C1 segment of cervical spinal cord (tissue), 14 donors: ENCODE results near the gene SLC11A1.

Experiments used
- DNase-seq, 14 donors: peaks; one replicate each; lab custom pipeline; 2025; lab: John Stamatoyannopoulos, UW

The SLC11A1 gene

GRCh38 chr2:218432676-218433365 is 50.7 kb downstream of the SLC11A1 start:
- DNase-seq = no peak

DNA sequence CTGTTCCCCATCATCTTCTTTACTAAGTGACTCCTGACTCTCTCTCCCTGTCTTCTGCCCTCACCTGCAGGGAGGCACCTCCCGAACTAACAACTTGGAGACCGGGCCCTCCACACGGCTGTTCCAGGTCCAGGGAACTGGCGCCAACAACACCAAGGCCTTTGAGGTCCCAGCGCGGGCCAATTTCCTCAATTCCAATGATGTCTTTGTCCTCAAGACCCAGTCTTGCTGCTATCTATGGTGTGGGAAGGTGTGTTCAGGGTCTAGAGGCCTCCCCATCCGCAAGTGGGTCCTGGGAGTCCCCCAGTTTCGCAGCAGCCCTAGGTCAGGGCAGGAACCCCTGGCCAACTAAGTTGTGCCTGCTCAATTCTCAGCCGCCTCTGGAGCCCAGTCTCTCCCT is 52.4 kb downstream of the SLC11A1 start:
- DNase-seq = no peak

GRCh38 chr2:218435003-218435982 is 53.2 kb downstream of the SLC11A1 start:
- no peak for DNase-seq

DNA sequence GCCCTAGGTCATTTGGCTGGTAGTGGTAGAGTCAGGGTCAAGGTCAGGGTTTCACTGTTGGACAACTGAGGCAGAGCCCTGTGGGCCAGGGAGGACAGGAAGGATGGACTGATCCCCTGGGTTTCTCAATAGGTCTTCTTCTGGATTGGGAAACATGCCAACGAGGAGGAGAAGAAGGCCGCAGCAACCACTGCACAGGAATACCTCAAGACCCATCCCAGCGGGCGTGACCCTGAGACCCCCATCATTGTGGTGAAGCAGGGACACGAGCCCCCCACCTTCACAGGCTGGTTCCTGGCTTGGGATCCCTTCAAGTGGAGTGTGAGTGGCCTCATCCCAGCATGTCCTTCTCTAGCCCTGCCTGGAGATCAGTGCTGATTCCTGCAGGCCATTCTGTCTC is 54.9 kb downstream of the SLC11A1 start:
- no peak for DNase-seq

GRCh38 chr2:218437969-218438368 is 55.9 kb downstream of the SLC11A1 start:
- no peak for DNase-seq

DNA sequence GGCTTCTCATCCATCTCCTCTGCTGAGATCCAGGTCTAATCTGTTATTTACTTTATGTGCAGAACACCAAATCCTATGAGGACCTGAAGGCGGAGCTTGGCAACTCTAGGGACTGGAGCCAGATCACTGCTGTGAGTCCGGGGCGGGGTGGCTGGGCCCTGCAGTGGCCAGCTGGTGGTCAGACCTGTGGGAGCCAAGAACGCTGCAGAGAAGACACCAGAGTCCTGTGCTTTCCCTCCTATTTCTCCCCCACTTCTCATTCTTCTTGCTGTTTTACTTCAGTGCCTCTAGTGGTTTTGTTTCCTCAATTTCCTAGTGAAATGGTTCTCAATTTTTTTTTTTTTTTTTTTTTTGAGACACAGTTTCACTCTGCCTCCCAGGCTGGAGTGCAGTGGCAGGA is 56.5 kb downstream of the SLC11A1 start:
- DNase-seq = peak in 1 of 14 donors; percentile 64

GRCh38 chr2:218444692-218445357 is 62.8 kb downstream of the SLC11A1 start:
- no peak for DNase-seq

DNA sequence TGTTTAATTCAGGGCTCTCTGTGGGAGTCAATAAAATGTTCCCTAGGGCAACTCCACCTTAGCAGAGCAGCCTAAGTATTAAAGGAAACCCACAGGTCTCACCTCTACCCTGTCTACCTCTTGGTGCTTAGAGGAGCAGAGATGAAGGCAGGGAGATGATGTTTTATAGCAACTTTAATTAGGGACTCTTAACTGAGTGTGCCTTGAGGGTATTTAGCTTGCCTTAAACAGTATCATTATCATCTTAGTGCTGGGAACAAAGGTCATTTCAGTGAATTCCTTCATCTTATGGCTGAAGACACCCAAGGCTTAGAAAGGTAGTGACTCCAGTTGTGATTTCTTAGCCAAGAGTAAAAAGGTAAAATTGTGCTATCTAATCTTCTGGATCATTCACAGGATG is 63.5 kb downstream of the SLC11A1 start:
- DNase-seq = no peak
